Parathyroid adenoma (tissue), 2 donors: ENCODE results near the gene ALS2CL.

Experiments
- H2AFZ ChIP-seq: fragments of 300-600 bp; sonication (generic); one replicate; pipeline ENCODE4 v1.7.0; 2017; ENCODE audit warnings: antibody characterized with exemption, mild to moderate bottlenecking
- H3K27ac ChIP-seq: fragments of 300-600 bp; sonication (generic); one replicate; pipeline ENCODE4 v1.7.0; 2017
- H3K27me3 ChIP-seq: fragments of 300-600 bp; sonication (generic); one replicate; pipeline ENCODE4 v1.7.0; 2017; ENCODE audit warnings: low read length; ENCODE audit not compliant: control insufficient read depth, insufficient read depth
- H3K36me3 ChIP-seq: fragments of 300-600 bp; sonication (generic); one replicate; pipeline ENCODE4 v1.7.0; 2017; ENCODE audit warnings: low read length; ENCODE audit not compliant: control insufficient read depth, insufficient read depth
- H3K4me1 ChIP-seq: fragments of 300-600 bp; sonication (generic); one replicate; pipeline ENCODE4 v1.7.0; 2017; ENCODE audit warnings: control low read depth
- H3K4me2 ChIP-seq: fragments of 300-600 bp; sonication (generic); one replicate; pipeline ENCODE4 v1.7.0; 2017; ENCODE audit warnings: low read length
- H3K4me3 ChIP-seq: fragments of 300-600 bp; sonication (generic); one replicate; pipeline ENCODE4 v1.7.0; 2017; ENCODE audit warnings: low read depth, low read length
- H3K79me2 ChIP-seq: fragments of 300-600 bp; sonication (generic); one replicate; pipeline ENCODE4 v1.7.0; 2017; ENCODE audit warnings: control low read depth
- H3K9ac ChIP-seq: fragments of 300-600 bp; sonication (generic); one replicate; pipeline ENCODE4 v1.7.0; 2017; ENCODE audit warnings: mild to moderate bottlenecking
- H3K9me3 ChIP-seq: fragments of 300-600 bp; sonication (generic); one replicate; pipeline ENCODE4 v1.7.0; 2017; ENCODE audit warnings: low read length; ENCODE audit not compliant: control insufficient read depth
- TF ChIP-seq, protein P1 (sequence below): fragments of 300-600 bp; sonication (generic); IDR thresholded peaks from one replicate; pipeline ENCODE4 v1.7.0; 2017; ENCODE audit warnings: antibody characterized with exemption, mild to moderate bottlenecking
- donor health status: primary hyperparathyroidism.

ALS2CL gene

GRCh38 chr3:46708401-46709156 lies 15.1 kb upstream of the ALS2CL start:
- Histone ChIP-seq H3K9ac (no peak overlapping the region), H3K4me3 (no peak overlapping the region), H3K27ac (no peak overlapping the region), H3K9me3 (no peaks in the 10 kb centered on the region), H3K4me1 (no peaks in the 10 kb centered on the region), H3K79me2 (no peaks in the 10 kb centered on the region), H3K27me3 (no peaks in the 10 kb centered on the region), H3K36me3 (no peaks in the 10 kb centered on the region), H3K4me2 (no peak overlapping the region), H2AFZ (no peak overlapping the region)
- TF ChIP-seq, protein P1, sequence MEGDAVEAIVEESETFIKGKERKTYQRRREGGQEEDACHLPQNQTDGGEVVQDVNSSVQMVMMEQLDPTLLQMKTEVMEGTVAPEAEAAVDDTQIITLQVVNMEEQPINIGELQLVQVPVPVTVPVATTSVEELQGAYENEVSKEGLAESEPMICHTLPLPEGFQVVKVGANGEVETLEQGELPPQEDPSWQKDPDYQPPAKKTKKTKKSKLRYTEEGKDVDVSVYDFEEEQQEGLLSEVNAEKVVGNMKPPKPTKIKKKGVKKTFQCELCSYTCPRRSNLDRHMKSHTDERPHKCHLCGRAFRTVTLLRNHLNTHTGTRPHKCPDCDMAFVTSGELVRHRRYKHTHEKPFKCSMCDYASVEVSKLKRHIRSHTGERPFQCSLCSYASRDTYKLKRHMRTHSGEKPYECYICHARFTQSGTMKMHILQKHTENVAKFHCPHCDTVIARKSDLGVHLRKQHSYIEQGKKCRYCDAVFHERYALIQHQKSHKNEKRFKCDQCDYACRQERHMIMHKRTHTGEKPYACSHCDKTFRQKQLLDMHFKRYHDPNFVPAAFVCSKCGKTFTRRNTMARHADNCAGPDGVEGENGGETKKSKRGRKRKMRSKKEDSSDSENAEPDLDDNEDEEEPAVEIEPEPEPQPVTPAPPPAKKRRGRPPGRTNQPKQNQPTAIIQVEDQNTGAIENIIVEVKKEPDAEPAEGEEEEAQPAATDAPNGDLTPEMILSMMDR: no peak

GRCh38 chr3:46707601-46708011 lies 14.1 kb upstream of the ALS2CL start:
- Histone ChIP-seq H3K79me2 (no peaks in the 10 kb centered on the region), H3K4me1 (no peaks in the 10 kb centered on the region), H3K27me3 (no peaks in the 10 kb centered on the region), H2AFZ (no peak overlapping the region), H3K9me3 (no peaks in the 10 kb centered on the region), H3K4me3 (no peak overlapping the region), H3K9ac (no peak overlapping the region), H3K27ac (no peak overlapping the region), H3K4me2 (no peak overlapping the region), H3K36me3 (no peaks in the 10 kb centered on the region)
- TF ChIP-seq, protein P1: no peak

DNA sequence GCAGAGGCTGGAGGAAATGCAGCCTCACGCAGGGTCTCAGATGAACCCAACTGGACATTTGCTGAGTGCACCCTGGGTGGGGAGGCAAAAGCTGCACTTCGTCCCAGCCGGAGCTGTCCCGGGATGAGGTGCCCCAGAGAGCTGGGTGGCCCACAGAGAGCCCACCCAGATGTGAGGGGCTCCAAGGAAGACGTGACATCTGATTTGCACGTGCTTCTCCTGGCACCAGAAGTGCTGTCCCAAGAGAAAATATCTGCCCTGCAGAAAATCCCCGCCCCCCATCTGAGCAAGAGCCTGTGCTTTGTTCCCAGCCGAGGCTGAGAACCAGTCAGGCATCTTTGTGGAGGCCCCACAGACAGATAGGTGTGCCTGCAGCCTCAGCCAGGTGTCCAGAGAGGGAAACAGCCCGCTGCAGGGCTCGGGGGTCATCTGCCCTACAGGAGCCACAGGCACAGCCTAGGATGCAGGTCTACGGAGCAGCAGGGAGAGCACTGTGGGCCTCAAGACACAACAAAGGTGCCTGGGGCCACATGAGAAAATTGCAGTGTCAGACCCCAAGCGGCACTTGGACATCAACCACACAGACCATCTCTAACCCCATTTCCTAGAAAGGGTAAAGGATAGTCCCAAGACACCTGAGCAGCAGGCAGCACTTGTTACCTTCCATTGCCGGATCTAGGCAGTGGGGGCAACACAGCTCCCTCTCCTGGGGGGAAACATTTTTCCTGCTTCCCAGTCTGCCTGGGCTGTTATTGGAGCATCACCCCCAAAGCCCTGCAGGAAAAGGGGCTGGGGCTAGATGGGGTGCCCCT lies 13.5 kb upstream of the ALS2CL start:
- Histone ChIP-seq H3K9me3 (no peaks in the 10 kb centered on the region), H3K27ac (no peak overlapping the region), H3K4me2 (no peak overlapping the region), H3K27me3 (no peaks in the 10 kb centered on the region), H3K36me3 (no peaks in the 10 kb centered on the region), H3K4me3 (no peak overlapping the region), H3K79me2 (no peaks in the 10 kb centered on the region), H2AFZ (no peak overlapping the region), H3K9ac (no peak overlapping the region), H3K4me1 (no peaks in the 10 kb centered on the region)
- TF ChIP-seq, protein P1: no peak

- H3K4me1 ChIP-seq: no peaks in the 10 kb centered on the region
- no peaks in the 10 kb centered on the region for H3K79me2 ChIP-seq
- H3K27ac ChIP-seq: no peak overlapping the region
- H3K9me3 ChIP-seq: no peaks in the 10 kb centered on the region
- no peak overlapping the region for H3K4me2 ChIP-seq
- no peaks in the 10 kb centered on the region for H3K27me3 ChIP-seq
- TF ChIP-seq, protein P1: no peak
- no peaks in the 10 kb centered on the region for H3K36me3 ChIP-seq
- H2AFZ ChIP-seq: no peak overlapping the region
- H3K4me3 ChIP-seq: no peak overlapping the region
- no peak overlapping the region for H3K9ac ChIP-seq
Observed at GRCh38 chr3:46705751-46706552, 12.5 kb upstream of the ALS2CL start.
